ENCODE data around the gene ZNF181. TPM values are rescaled to one million over a fixed set of nuclear protein-coding genes. Genes with fewer than 3 reads are reported as not detected.
A peak's percentile ranks its signal among the peaks of the same experiment; 100 is the strongest.

The ZNF181 gene
- polyA plus RNA-seq, 2 of the 4 experiments (the other 2 are of a cell fraction), result 17.0 to 24.6 TPM

DNA sequence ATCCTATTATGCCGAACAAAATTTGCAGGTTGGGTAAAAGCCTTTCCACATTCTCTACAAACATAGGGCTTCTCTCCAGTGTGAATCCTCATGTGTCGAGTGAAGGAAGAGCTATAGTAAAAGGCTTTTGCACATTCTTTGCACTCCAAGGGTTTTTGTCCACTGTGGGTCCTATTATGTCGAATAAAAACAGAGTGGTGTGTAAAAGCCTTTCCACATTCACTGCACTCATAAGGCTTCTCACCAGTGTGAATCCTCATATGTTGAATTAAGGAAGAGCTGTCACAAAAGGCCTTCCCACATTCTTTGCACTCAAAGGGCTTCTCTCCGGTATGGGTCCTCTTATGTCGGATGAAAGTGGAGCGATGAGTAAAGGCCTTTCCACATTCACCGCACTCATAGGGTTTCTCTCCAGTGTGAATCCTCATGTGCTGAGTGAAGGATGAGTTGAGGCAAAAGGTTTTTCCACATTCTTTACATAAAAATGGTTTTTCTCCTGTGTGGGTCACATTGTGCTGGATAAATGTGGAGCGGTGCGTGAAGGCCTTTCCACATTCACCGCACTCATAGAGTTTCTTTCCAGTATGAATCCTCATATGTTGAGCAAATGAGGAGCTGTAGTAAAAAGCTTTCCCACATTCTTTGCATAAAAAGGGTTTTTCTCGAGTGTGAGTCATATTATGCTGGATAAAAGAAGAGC, 25.3 kb downstream of the ZNF181 start:
- Histone ChIP-seq H3K4me3 (no peak overlapping the region), H3K9me3 (peaks cover 100% of the 10 kb centered on the region), H3K27ac (no peak overlapping the region), H3K4me2 (no peak overlapping the region), H3K4me1 (no peaks in the 10 kb centered on the region)
- DNase-seq (ENCODE audit: low read depth in 1 of 2, low spot score in 1 of 2), result no peak
- TF ChIP-seq, protein P1, sequence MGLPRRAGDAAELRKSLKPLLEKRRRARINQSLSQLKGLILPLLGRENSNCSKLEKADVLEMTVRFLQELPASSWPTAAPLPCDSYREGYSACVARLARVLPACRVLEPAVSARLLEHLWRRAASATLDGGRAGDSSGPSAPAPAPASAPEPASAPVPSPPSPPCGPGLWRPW (IDR thresholded peaks at IDR 0.05), result peak; percentile 58; the same call in 1 of the 2 replicates
- no peak for TF ChIP-seq NPAS2 (CRISPR knock-in tag; IDR thresholded peaks at IDR 0.05; ENCODE audit: borderline replicate concordance)
- TF ChIP-seq GATA3 (IDR thresholded peaks at IDR 0.05; ENCODE audit: borderline replicate concordance), result peak; percentile 42
- peak; percentile 48; the same call in 1 of the 2 replicates for TF ChIP-seq KDM1A (IDR thresholded peaks at IDR 0.05; ENCODE audit: low read depth)
- TF ChIP-seq, protein P2, sequence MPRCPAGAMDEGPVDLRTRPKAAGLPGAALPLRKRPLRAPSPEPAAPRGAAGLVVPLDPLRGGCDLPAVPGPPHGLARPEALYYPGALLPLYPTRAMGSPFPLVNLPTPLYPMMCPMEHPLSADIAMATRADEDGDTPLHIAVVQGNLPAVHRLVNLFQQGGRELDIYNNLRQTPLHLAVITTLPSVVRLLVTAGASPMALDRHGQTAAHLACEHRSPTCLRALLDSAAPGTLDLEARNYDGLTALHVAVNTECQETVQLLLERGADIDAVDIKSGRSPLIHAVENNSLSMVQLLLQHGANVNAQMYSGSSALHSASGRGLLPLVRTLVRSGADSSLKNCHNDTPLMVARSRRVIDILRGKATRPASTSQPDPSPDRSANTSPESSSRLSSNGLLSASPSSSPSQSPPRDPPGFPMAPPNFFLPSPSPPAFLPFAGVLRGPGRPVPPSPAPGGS (IDR thresholded peaks at IDR 0.05), result no peak
- ATAC-seq, result no peak
- ChIA-PET POLR2A (no interaction called here), CTCF (interaction anchor here (1.0 to 1.5 kb wide), 2 partner anchors 9 to 334 kb away, joined by 3 read pairs; no protein-coding TSS in a partner anchor)
- WGBS (ENCODE audit: missing lambda C conversion rate), result 69% methylated on average over 11 of the region's 11 CpGs
- FAIRE-seq, result peak; percentile 81

DNA sequence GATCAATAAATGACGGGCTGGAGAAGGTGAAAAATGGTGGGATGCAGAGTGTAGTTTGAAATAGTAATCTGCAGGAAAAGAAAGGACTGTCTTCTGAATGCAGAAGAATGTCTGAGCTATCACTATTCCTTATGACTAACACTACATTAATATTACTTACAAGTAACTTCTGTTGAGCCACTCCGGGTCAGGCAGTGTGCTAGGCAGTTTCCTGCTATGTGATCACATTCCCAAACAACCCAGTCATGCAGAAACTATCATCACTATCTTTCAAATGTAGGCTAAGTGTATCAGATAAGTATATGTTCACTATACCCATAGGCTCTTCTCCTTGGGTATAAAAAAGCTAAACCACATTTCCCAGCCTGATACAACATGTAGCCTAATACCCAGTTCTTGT, 32.3 kb downstream of the ZNF181 start:
- FAIRE-seq (no peak), ATAC-seq (no peak), DNase-seq (ENCODE audit: low read depth in 1 of 2, low spot score in 1 of 2) (no peak)
- H3K4me2 ChIP-seq, result no peak overlapping the region
- WGBS (ENCODE audit: missing lambda C conversion rate), result 13% methylated on average over 2 of the region's 2 CpGs
- no peak overlapping the region for H3K27ac ChIP-seq
- H3K4me3 ChIP-seq, result no peak overlapping the region
- CTCF ChIA-PET, result interaction anchor here (1.1 to 1.4 kb wide), 4 partner anchors 8 to 195 kb away, joined by 3 to 5 read pairs (median 4); no protein-coding TSS in a partner anchor
- TF ChIP-seq NR3C1 (IDR thresholded peaks at IDR 0.05), result no peak
- H3K4me1 ChIP-seq, result no peaks in the 10 kb centered on the region
- H3K9me3 ChIP-seq, result peaks cover 90% of the 10 kb centered on the region
- POLR2A ChIA-PET, result no interaction called here

DNA sequence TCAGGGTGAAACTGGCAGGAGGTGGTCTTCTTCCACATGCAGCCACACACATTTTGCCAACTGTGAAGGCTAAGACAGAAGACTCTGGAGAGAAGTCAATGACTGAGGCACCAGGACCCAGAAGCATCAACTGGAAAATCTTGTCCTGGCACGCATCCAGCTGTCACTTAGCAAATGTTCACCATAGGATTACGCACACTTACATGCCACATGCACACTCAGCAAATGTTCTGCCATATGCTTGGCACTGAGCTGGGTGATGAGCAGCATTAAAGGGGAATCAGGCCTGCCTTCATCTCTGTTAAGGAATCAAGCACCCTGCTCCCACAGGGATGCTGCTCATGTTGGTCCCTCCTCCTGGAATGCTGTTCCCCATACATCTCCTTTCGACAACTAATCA, 33.9 kb downstream of the ZNF181 start:
- Histone ChIP-seq H3K4me2 (no peak overlapping the region), H3K27ac (no peak overlapping the region), H3K9me3 (peaks cover 90% of the 10 kb centered on the region), H3K4me3 (no peak overlapping the region), H3K4me1 (no peaks in the 10 kb centered on the region)
- FAIRE-seq (no peak), ATAC-seq (no peak), DNase-seq (ENCODE audit: low read depth in 1 of 2, low spot score in 1 of 2) (no peak)
- POLR2A ChIA-PET, result no interaction called here
- WGBS (ENCODE audit: missing lambda C conversion rate), result 36% methylated on average over 3 of the region's 3 CpGs
- CTCF ChIA-PET, result no interaction called here
- TF ChIP-seq HOXB13 (CRISPR knock-in tag; IDR thresholded peaks at IDR 0.05; ENCODE audit: low read depth), result no peak
- peak; percentile 53 for TF ChIP-seq MAFK (IDR thresholded peaks at IDR 0.05; ENCODE audit: partially characterized antibody)

DNA sequence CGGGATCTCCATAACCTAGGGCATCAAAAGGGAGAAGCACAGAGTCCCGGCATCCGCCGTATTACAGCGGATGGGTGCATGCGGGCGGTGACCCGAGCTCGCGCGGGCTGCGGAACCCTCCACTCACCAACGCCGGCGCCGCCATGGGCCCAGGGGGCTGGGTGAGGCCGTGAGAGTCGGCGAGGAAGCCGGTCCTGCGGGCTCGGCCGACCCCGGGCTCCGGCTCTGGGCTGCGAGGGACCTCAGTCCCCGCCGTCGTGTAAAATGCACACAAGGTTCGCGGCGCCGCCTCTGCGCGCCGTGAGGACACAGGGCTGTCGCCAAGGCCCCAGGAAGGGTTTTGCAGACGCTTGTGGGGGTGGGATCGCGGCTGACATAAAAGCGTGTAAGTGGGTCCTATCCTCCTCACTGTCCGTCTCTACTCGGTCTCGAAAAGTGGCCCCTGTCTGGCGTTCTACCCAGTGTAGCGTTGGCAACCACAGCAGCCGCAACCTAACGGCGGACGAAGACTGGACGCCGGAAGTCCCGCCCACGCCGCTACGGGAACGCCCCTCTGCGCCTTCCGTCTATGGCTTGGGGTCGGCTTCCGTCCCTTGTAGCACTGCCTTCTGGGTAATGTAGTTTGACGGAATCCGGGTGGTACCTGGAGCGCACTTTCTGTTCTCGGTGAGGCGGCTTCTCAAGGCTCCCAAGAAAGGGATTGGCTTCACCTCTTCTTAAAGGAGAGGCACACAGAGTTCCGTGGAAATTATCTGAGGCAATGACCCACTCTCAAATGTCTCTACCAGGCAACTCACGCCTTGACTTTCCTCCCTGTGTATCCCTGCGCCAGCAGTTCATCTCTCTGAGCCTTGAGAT, 38.9 kb downstream of the ZNF181 start, which contains the start of gene ZNF599:
ZNF599 (minus strand) TSS at position 519 of the 858 bp plus-strand sequence; CDS start at position 145, 374 bp downstream.
- FAIRE-seq (peak; percentile 95), ATAC-seq (peak; percentile 97 to 100), DNase-seq (ENCODE audit: low read depth in 1 of 2, low spot score in 1 of 2) (peak; percentile 71 to 91)
- ChIA-PET POLR2A (no interaction called here), CTCF (no interaction called here)
- 49% methylated on average over 69 of the region's 69 CpGs for WGBS (ENCODE audit: missing lambda C conversion rate)
- Histone ChIP-seq H3K9me3 (peaks cover 80% of the 10 kb centered on the region), H3K4me3 (peak within 1 kb of the TSS; percentile 51), H3K4me2 (peak within 1 kb of the TSS; percentile 74), H3K4me1 (no peaks in the 10 kb centered on the region), H3K27ac (peak within 1 kb of the TSS; percentile 34 to 72; a peak in 5 of 6 replicates)
- TF ChIP-seq RNF2 (IDR thresholded peaks at IDR 0.05; ENCODE audit: borderline replicate concordance, low read depth) (0 out of 2 replicates have a peak, but pooled peaks have one; percentile 38), RFX5 (IDR thresholded peaks at IDR 0.05) (0 out of 2 replicates have a peak, but pooled peaks have one; percentile 26), POLR2A (IDR thresholded peaks at IDR 0.05; ENCODE audit: low read length) (peak; percentile 66), EHF (CRISPR knock-in tag; IDR thresholded peaks at IDR 0.05) (no peak), ZSCAN20 (CRISPR knock-in tag; IDR thresholded peaks at IDR 0.05) (no peak), ZC3H11A (IDR thresholded peaks at IDR 0.05) (no peak), MYC (IDR thresholded peaks at IDR 0.05; ENCODE audit: borderline replicate concordance, low read length) (no peak), JUN (IDR thresholded peaks at IDR 0.05) (peak in 1 of 2 experiments; percentile 67; a peak in 2 of 5 replicates), HDAC2 (IDR thresholded peaks at IDR 0.05) (no peak)
- TF ChIP-seq, protein P2 (IDR thresholded peaks at IDR 0.05), result 0 out of 3 replicates have a peak, but pooled peaks have one; percentile 35
- TF ChIP-seq, protein P3, sequence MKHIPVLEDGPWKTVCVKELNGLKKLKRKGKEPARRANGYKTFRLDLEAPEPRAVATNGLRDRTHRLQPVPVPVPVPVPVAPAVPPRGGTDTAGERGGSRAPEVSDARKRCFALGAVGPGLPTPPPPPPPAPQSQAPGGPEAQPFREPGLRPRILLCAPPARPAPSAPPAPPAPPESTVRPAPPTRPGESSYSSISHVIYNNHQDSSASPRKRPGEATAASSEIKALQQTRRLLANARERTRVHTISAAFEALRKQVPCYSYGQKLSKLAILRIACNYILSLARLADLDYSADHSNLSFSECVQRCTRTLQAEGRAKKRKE (CRISPR knock-in tag; IDR thresholded peaks at IDR 0.05; ENCODE audit: low read depth), result 0 out of 2 replicates have a peak, but pooled peaks have one; percentile 40
- TF ChIP-seq, protein P4, sequence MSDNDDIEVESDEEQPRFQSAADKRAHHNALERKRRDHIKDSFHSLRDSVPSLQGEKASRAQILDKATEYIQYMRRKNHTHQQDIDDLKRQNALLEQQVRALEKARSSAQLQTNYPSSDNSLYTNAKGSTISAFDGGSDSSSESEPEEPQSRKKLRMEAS (IDR thresholded peaks at IDR 0.05), result peak; percentile 89
- TF ChIP-seq, protein P5, sequence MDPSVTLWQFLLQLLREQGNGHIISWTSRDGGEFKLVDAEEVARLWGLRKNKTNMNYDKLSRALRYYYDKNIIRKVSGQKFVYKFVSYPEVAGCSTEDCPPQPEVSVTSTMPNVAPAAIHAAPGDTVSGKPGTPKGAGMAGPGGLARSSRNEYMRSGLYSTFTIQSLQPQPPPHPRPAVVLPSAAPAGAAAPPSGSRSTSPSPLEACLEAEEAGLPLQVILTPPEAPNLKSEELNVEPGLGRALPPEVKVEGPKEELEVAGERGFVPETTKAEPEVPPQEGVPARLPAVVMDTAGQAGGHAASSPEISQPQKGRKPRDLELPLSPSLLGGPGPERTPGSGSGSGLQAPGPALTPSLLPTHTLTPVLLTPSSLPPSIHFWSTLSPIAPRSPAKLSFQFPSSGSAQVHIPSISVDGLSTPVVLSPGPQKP (IDR thresholded peaks at IDR 0.05; ENCODE audit: low read depth, low read length), result no peak
- TF ChIP-seq, protein P6, sequence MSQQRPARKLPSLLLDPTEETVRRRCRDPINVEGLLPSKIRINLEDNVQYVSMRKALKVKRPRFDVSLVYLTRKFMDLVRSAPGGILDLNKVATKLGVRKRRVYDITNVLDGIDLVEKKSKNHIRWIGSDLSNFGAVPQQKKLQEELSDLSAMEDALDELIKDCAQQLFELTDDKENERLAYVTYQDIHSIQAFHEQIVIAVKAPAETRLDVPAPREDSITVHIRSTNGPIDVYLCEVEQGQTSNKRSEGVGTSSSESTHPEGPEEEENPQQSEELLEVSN (IDR thresholded peaks at IDR 0.05; ENCODE audit: borderline replicate concordance, low read depth), result peak; percentile 87
- TF ChIP-seq, protein P1 (IDR thresholded peaks at IDR 0.05), result 0 out of 2 replicates have a peak, but pooled peaks have one; percentile 12

All from A549 (cell line).